ENCODE measurements around the gene MCF2L2.

Gene MCF2L2

GRCh38 chr3:183340222-183340621 is 88.2 kb downstream of the MCF2L2 start:
- no peak for ATAC-seq
- no peak for TF ChIP-seq TOX (CRISPR knock-in tag; IDR thresholded peaks at IDR 0.05; ENCODE audit: borderline replicate concordance)
- no peak for TF ChIP-seq BACH2 (CRISPR knock-in tag; IDR thresholded peaks at IDR 0.05; ENCODE audit: borderline replicate concordance)
- TF ChIP-seq ZNF70 (CRISPR knock-in tag; IDR thresholded peaks at IDR 0.05): no peak
- no peak for TF ChIP-seq GLIS3 (CRISPR knock-in tag; IDR thresholded peaks at IDR 0.05)
- TF ChIP-seq RARB (CRISPR knock-in tag; IDR thresholded peaks at IDR 0.05): no peak
- no peak for TF ChIP-seq CSRNP3 (CRISPR knock-in tag; IDR thresholded peaks at IDR 0.05)

- ATAC-seq: no peak
- no peak for TF ChIP-seq TCF4 (CRISPR knock-in tag; IDR thresholded peaks at IDR 0.05; ENCODE audit: borderline replicate concordance)
- TF ChIP-seq TOX (CRISPR knock-in tag; IDR thresholded peaks at IDR 0.05; ENCODE audit: borderline replicate concordance): no peak
- TF ChIP-seq ZNF70 (CRISPR knock-in tag; IDR thresholded peaks at IDR 0.05): no peak
- no peak for TF ChIP-seq CSDC2 (CRISPR knock-in tag; IDR thresholded peaks at IDR 0.05)
- TF ChIP-seq SNAI2 (CRISPR knock-in tag; IDR thresholded peaks at IDR 0.05): no peak
- TF ChIP-seq ZC3H10 (CRISPR knock-in tag; IDR thresholded peaks at IDR 0.05): no peak
- no peak for TF ChIP-seq CSRNP3 (CRISPR knock-in tag; IDR thresholded peaks at IDR 0.05)
- TF ChIP-seq TSHZ2 (CRISPR knock-in tag; IDR thresholded peaks at IDR 0.05): no peak
- TF ChIP-seq RARB (CRISPR knock-in tag; IDR thresholded peaks at IDR 0.05): no peak
- no peak for TF ChIP-seq BACH2 (CRISPR knock-in tag; IDR thresholded peaks at IDR 0.05; ENCODE audit: borderline replicate concordance)
- no peak for TF ChIP-seq POU6F1 (CRISPR knock-in tag; IDR thresholded peaks at IDR 0.05; ENCODE audit: borderline replicate concordance, low read depth)
- no peak for TF ChIP-seq CREB5 (CRISPR knock-in tag; IDR thresholded peaks at IDR 0.05; ENCODE audit: low read depth)
- no peak for TF ChIP-seq PATZ1 (CRISPR knock-in tag; IDR thresholded peaks at IDR 0.05; ENCODE audit: borderline replicate concordance)
- TF ChIP-seq ZNF8 (CRISPR knock-in tag; IDR thresholded peaks at IDR 0.05): no peak
- no peak for TF ChIP-seq ISL1 (CRISPR knock-in tag; IDR thresholded peaks at IDR 0.05)
- no peak for TF ChIP-seq ESRRG (CRISPR knock-in tag; IDR thresholded peaks at IDR 0.05)
- no peak for TF ChIP-seq ZNF565 (CRISPR knock-in tag; conservative IDR thresholded peaks at IDR 0.05; ENCODE audit: low read depth)
Observed at GRCh38 chr3:183339461-183340086, 88.8 kb downstream of the MCF2L2 start.

GRCh38 chr3:183338520-183338919 is 89.9 kb downstream of the MCF2L2 start:
- no peak for ATAC-seq
- TF ChIP-seq CSRNP3 (CRISPR knock-in tag; IDR thresholded peaks at IDR 0.05) (no peak), TOX (CRISPR knock-in tag; IDR thresholded peaks at IDR 0.05; ENCODE audit: borderline replicate concordance) (no peak), ARNTL (CRISPR knock-in tag; IDR thresholded peaks at IDR 0.05; ENCODE audit: borderline replicate concordance, low read depth) (no peak), RARB (CRISPR knock-in tag; IDR thresholded peaks at IDR 0.05) (no peak), ZC3H10 (CRISPR knock-in tag; IDR thresholded peaks at IDR 0.05) (no peak), ISL1 (CRISPR knock-in tag; IDR thresholded peaks at IDR 0.05) (no peak), POU6F1 (CRISPR knock-in tag; IDR thresholded peaks at IDR 0.05; ENCODE audit: borderline replicate concordance, low read depth) (no peak), PPARA (CRISPR knock-in tag; IDR thresholded peaks at IDR 0.05; ENCODE audit: borderline replicate concordance) (no peak), PATZ1 (CRISPR knock-in tag; IDR thresholded peaks at IDR 0.05; ENCODE audit: borderline replicate concordance) (no peak)

Data from SK-N-SH treated with all-trans-retinoic acid at 6 μM for 48 hours (cell line).